WTC11 (cell line): Measurements from ENCODE around the gene ATG16L1. TPM values are rescaled to one million over a fixed set of nuclear protein-coding genes. Genes with fewer than 3 reads are reported as not detected.

Experiments used
- ATAC-seq: fragments of 200-7000 bp; cut with Tn5 transposase; 2 replicates; pipeline ENCODE4 v1.10.0; 2021; ENCODE audit warnings: mild to moderate bottlenecking, moderate library complexity
- CTCF ChIA-PET: fragments of 300-600 bp; sonication (Branson Sonifier 250); formaldehyde crosslinking; loops from one replicate; lab custom pipeline; 2021; ENCODE audit warnings: antibody characterized with exemption; lab: Charles Lee
- POLR2A ChIA-PET: fragments of 350-600 bp; sonication (Branson Sonifier 250); formaldehyde crosslinking; loops from one replicate; lab custom pipeline; 2021; ENCODE audit warnings: antibody characterized with exemption; lab: Charles Lee
- DNase-seq: peaks from one replicate; pipeline ENCODE4 v3.0.0; 2021; ENCODE audit warnings: low spot score
- H3K27ac Mint-ChIP-seq: 2 replicates; pipeline ENCODE4 v1.8.0; 2021; ENCODE audit warnings: mixed read lengths
- H3K27me3 Mint-ChIP-seq: 2 replicates; pipeline ENCODE4 v1.8.0; 2021; ENCODE audit warnings: low read depth, mild to moderate bottlenecking, moderate library complexity, mixed read lengths
- H3K36me3 Mint-ChIP-seq: 2 replicates; pipeline ENCODE4 v1.8.0; 2021; ENCODE audit warnings: mixed read lengths
- H3K4me1 Mint-ChIP-seq: 2 replicates; pipeline ENCODE4 v1.8.0; 2022; ENCODE audit warnings: mixed read lengths
- H3K4me3 Mint-ChIP-seq: 2 replicates; pipeline ENCODE4 v1.8.0; 2021; ENCODE audit warnings: mild to moderate bottlenecking, moderate library complexity, mixed read lengths
- H3K9me3 Mint-ChIP-seq: 2 replicates; pipeline ENCODE4 v1.8.0; 2021; ENCODE audit warnings: mixed read lengths
- FOXJ3 ChIP-seq: sonication (generic); formaldehyde crosslinking; IDR thresholded peaks from 2 replicates; pipeline ENCODE4 v1.9.0; 2021; ENCODE audit warnings: missing genetic modification reagents, mild to moderate bottlenecking, borderline replicate concordance
- IRF2 ChIP-seq: sonication (generic); formaldehyde crosslinking; IDR thresholded peaks from 2 replicates; pipeline ENCODE4 v1.8.0; 2022; ENCODE audit warnings: low read depth, missing genetic modification reagents, borderline replicate concordance
- JAZF1 ChIP-seq: fragments of 250-450 bp; sonication (Bioruptor Pico); IDR thresholded peaks from 2 replicates; pipeline ENCODE4 v1.9.0; 2021; ENCODE audit warnings: moderate library complexity, mild to moderate bottlenecking, inconsistent platforms
- JUN ChIP-seq: sonication (generic); formaldehyde crosslinking; IDR thresholded peaks from 2 replicates; pipeline ENCODE4 v1.8.0; 2023; ENCODE audit warnings: mild to moderate bottlenecking, missing genetic modification reagents
- MYBL2 ChIP-seq: sonication (generic); formaldehyde crosslinking; IDR thresholded peaks from 2 replicates; pipeline ENCODE4 v1.8.1; 2023; ENCODE audit warnings: mild to moderate bottlenecking, moderate library complexity, missing genetic modification reagents
- NFATC4 ChIP-seq: fragments of 250-450 bp; sonication (Bioruptor Pico); IDR thresholded peaks from 2 replicates; pipeline ENCODE4 v1.9.0; 2021; ENCODE audit warnings: mild to moderate bottlenecking
- OVOL2 ChIP-seq: fragments of 250-450 bp; sonication (Bioruptor Pico); IDR thresholded peaks from 2 replicates; pipeline ENCODE4 v1.9.0; 2021; ENCODE audit warnings: mild to moderate bottlenecking, borderline replicate concordance
- ZBTB21 ChIP-seq: sonication (generic); formaldehyde crosslinking; IDR thresholded peaks from 2 replicates; pipeline ENCODE4 v1.8.1; 2023; ENCODE audit warnings: mild to moderate bottlenecking, missing genetic modification reagents, borderline replicate concordance
- ZNF121 ChIP-seq: sonication (generic); formaldehyde crosslinking; IDR thresholded peaks from 2 replicates; pipeline ENCODE4 v1.8.0; 2023; ENCODE audit warnings: missing genetic modification reagents
- ZNF396 ChIP-seq: fragments of 250-450 bp; sonication (Bioruptor Pico); IDR thresholded peaks from 2 replicates; pipeline ENCODE4 v1.8.0; 2021; ENCODE audit warnings: mild to moderate bottlenecking, moderate library complexity, borderline replicate concordance
- ZNF416 ChIP-seq: fragments of 250-450 bp; sonication (Bioruptor Pico); IDR thresholded peaks from 2 replicates; pipeline ENCODE4 v1.9.0; 2021; ENCODE audit warnings: mild to moderate bottlenecking, inconsistent platforms
- total RNA-seq: library from RNA; stranded (reverse); gene quantifications from 3 replicates; pipeline ENCODE4 v1.2.3, GENCODE V29; 2021
- TF ChIP-seq, protein P1 (sequence below): sonication (generic); formaldehyde crosslinking; IDR thresholded peaks from 2 replicates; pipeline ENCODE4 v1.8.0; 2023; ENCODE audit warnings: missing genetic modification reagents, mild to moderate bottlenecking, borderline replicate concordance
- TF ChIP-seq, protein P2 (sequence below): fragments of 250-450 bp; sonication (Bioruptor Pico); IDR thresholded peaks from 2 replicates; pipeline ENCODE4 v1.9.0; 2021; ENCODE audit warnings: mild to moderate bottlenecking
- TF ChIP-seq, protein P3 (sequence below): sonication (generic); formaldehyde crosslinking; IDR thresholded peaks from 2 replicates; pipeline ENCODE4 v1.8.0; 2022; ENCODE audit warnings: mild to moderate bottlenecking, missing genetic modification reagents
- TF ChIP-seq, protein P4 (sequence below): fragments of 250-450 bp; sonication (Bioruptor Pico); IDR thresholded peaks from 2 replicates; pipeline ENCODE4 v1.9.0; 2021; ENCODE audit warnings: mild to moderate bottlenecking, borderline replicate concordance
- TF ChIP-seq, protein P5 (sequence below): fragments of 250-450 bp; sonication (Bioruptor Pico); IDR thresholded peaks from 2 replicates; pipeline ENCODE4 v1.8.0; 2021; ENCODE audit warnings: mild to moderate bottlenecking
- TF ChIP-seq, protein P6 (sequence below): fragments of 200-600 bp; IDR thresholded peaks from 2 replicates; pipeline ENCODE4 v1.8.0; 2022; ENCODE audit warnings: antibody characterized with exemption
- TF ChIP-seq, protein P7 (sequence below): sonication (generic); formaldehyde crosslinking; IDR thresholded peaks from 2 replicates; pipeline ENCODE4 v1.8.0; 2022; ENCODE audit warnings: mild to moderate bottlenecking, missing genetic modification reagents

Gene ATG16L1
- total RNA-seq, 1 experiment from 2014 or later: 31.8 TPM

DNA sequence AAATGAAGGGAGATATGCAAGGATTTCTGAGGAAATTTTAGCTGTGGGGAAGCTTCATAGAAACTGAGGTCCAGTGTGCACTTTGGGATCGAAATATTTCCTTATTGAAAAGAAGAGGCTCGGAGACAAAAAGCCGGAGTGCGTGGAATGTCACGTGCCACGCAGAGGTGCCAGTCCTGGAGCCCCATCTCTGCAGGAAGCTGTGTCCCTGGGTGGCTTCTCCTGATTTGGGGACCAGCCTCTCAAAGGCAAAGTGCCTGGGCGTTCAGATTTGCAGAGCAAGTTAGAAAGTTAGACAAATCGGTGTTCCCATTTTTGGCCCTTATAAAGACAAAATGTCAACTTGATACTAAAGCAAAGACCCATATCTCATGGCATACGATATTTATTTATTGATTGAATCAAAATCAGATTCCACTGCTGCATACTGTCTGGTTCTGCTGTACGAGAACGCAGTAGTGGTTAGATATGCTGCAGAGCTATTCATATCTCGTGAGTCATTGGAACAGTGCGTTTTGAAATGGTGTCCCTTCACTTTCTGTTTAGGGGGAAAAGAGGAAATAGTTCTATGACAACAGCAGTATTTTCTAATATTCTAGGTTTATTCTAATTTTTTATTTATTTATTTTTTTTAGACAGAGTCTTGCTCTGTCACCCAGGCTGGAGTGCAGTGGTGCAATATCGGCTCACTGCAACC is 9.1 kb upstream of the ATG16L1 start:
- no peak for DNase-seq
- Mint-ChIP-seq H3K27me3 (no peaks in the 10 kb centered on the region), H3K27ac (no peak overlapping the region), H3K9me3 (no peaks in the 10 kb centered on the region), H3K36me3 (no peaks in the 10 kb centered on the region), H3K4me3 (no peak overlapping the region), H3K4me1 (no peaks in the 10 kb centered on the region)
- ChIA-PET POLR2A (no interaction called here), CTCF (interaction anchor here (1.1 kb wide), 1 partner anchor 9 kb away, joined by 3 read pairs; the partner anchor contains the start of gene ATG16L1)
- no peak for TF ChIP-seq OVOL2 (CRISPR knock-in tag)
- TF ChIP-seq, protein P1, sequence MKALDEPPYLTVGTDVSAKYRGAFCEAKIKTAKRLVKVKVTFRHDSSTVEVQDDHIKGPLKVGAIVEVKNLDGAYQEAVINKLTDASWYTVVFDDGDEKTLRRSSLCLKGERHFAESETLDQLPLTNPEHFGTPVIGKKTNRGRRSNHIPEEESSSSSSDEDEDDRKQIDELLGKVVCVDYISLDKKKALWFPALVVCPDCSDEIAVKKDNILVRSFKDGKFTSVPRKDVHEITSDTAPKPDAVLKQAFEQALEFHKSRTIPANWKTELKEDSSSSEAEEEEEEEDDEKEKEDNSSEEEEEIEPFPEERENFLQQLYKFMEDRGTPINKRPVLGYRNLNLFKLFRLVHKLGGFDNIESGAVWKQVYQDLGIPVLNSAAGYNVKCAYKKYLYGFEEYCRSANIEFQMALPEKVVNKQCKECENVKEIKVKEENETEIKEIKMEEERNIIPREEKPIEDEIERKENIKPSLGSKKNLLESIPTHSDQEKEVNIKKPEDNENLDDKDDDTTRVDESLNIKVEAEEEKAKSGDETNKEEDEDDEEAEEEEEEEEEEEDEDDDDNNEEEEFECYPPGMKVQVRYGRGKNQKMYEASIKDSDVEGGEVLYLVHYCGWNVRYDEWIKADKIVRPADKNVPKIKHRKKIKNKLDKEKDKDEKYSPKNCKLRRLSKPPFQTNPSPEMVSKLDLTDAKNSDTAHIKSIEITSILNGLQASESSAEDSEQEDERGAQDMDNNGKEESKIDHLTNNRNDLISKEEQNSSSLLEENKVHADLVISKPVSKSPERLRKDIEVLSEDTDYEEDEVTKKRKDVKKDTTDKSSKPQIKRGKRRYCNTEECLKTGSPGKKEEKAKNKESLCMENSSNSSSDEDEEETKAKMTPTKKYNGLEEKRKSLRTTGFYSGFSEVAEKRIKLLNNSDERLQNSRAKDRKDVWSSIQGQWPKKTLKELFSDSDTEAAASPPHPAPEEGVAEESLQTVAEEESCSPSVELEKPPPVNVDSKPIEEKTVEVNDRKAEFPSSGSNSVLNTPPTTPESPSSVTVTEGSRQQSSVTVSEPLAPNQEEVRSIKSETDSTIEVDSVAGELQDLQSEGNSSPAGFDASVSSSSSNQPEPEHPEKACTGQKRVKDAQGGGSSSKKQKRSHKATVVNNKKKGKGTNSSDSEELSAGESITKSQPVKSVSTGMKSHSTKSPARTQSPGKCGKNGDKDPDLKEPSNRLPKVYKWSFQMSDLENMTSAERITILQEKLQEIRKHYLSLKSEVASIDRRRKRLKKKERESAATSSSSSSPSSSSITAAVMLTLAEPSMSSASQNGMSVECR: no peak
- TF ChIP-seq, protein P2, sequence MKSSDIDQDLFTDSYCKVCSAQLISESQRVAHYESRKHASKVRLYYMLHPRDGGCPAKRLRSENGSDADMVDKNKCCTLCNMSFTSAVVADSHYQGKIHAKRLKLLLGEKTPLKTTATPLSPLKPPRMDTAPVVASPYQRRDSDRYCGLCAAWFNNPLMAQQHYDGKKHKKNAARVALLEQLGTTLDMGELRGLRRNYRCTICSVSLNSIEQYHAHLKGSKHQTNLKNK (CRISPR knock-in tag): no peak
- no peak for TF ChIP-seq ZNF121 (CRISPR knock-in tag)
- no peak for TF ChIP-seq JAZF1
- no peak for TF ChIP-seq JUN
- no peak for TF ChIP-seq IRF2
- TF ChIP-seq, protein P3, sequence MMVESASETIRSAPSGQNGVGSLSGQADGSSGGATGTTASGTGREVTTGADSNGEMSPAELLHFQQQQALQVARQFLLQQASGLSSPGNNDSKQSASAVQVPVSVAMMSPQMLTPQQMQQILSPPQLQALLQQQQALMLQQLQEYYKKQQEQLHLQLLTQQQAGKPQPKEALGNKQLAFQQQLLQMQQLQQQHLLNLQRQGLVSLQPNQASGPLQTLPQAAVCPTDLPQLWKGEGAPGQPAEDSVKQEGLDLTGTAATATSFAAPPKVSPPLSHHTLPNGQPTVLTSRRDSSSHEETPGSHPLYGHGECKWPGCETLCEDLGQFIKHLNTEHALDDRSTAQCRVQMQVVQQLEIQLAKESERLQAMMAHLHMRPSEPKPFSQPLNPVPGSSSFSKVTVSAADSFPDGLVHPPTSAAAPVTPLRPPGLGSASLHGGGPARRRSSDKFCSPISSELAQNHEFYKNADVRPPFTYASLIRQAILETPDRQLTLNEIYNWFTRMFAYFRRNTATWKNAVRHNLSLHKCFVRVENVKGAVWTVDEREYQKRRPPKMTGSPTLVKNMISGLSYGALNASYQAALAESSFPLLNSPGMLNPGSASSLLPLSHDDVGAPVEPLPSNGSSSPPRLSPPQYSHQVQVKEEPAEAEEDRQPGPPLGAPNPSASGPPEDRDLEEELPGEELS: no peak
- no peak for TF ChIP-seq MYBL2 (CRISPR knock-in tag)
- TF ChIP-seq, protein P4, sequence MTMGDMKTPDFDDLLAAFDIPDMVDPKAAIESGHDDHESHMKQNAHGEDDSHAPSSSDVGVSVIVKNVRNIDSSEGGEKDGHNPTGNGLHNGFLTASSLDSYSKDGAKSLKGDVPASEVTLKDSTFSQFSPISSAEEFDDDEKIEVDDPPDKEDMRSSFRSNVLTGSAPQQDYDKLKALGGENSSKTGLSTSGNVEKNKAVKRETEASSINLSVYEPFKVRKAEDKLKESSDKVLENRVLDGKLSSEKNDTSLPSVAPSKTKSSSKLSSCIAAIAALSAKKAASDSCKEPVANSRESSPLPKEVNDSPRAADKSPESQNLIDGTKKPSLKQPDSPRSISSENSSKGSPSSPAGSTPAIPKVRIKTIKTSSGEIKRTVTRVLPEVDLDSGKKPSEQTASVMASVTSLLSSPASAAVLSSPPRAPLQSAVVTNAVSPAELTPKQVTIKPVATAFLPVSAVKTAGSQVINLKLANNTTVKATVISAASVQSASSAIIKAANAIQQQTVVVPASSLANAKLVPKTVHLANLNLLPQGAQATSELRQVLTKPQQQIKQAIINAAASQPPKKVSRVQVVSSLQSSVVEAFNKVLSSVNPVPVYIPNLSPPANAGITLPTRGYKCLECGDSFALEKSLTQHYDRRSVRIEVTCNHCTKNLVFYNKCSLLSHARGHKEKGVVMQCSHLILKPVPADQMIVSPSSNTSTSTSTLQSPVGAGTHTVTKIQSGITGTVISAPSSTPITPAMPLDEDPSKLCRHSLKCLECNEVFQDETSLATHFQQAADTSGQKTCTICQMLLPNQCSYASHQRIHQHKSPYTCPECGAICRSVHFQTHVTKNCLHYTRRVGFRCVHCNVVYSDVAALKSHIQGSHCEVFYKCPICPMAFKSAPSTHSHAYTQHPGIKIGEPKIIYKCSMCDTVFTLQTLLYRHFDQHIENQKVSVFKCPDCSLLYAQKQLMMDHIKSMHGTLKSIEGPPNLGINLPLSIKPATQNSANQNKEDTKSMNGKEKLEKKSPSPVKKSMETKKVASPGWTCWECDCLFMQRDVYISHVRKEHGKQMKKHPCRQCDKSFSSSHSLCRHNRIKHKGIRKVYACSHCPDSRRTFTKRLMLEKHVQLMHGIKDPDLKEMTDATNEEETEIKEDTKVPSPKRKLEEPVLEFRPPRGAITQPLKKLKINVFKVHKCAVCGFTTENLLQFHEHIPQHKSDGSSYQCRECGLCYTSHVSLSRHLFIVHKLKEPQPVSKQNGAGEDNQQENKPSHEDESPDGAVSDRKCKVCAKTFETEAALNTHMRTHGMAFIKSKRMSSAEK: no peak
- TF ChIP-seq ZNF396 (CRISPR knock-in tag): no peak
- TF ChIP-seq, protein P5, sequence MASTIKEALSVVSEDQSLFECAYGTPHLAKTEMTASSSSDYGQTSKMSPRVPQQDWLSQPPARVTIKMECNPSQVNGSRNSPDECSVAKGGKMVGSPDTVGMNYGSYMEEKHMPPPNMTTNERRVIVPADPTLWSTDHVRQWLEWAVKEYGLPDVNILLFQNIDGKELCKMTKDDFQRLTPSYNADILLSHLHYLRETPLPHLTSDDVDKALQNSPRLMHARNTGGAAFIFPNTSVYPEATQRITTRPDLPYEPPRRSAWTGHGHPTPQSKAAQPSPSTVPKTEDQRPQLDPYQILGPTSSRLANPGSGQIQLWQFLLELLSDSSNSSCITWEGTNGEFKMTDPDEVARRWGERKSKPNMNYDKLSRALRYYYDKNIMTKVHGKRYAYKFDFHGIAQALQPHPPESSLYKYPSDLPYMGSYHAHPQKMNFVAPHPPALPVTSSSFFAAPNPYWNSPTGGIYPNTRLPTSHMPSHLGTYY (CRISPR knock-in tag): no peak
- TF ChIP-seq FOXJ3 (CRISPR knock-in tag): no peak
- TF ChIP-seq, protein P6, sequence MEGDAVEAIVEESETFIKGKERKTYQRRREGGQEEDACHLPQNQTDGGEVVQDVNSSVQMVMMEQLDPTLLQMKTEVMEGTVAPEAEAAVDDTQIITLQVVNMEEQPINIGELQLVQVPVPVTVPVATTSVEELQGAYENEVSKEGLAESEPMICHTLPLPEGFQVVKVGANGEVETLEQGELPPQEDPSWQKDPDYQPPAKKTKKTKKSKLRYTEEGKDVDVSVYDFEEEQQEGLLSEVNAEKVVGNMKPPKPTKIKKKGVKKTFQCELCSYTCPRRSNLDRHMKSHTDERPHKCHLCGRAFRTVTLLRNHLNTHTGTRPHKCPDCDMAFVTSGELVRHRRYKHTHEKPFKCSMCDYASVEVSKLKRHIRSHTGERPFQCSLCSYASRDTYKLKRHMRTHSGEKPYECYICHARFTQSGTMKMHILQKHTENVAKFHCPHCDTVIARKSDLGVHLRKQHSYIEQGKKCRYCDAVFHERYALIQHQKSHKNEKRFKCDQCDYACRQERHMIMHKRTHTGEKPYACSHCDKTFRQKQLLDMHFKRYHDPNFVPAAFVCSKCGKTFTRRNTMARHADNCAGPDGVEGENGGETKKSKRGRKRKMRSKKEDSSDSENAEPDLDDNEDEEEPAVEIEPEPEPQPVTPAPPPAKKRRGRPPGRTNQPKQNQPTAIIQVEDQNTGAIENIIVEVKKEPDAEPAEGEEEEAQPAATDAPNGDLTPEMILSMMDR: no peak
- TF ChIP-seq ZNF416 (CRISPR knock-in tag): no peak
- no peak for TF ChIP-seq ZBTB21 (CRISPR knock-in tag)
- TF ChIP-seq, protein P7, sequence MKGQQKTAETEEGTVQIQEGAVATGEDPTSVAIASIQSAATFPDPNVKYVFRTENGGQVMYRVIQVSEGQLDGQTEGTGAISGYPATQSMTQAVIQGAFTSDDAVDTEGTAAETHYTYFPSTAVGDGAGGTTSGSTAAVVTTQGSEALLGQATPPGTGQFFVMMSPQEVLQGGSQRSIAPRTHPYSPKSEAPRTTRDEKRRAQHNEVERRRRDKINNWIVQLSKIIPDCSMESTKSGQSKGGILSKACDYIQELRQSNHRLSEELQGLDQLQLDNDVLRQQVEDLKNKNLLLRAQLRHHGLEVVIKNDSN (CRISPR knock-in tag): no peak
- no peak for TF ChIP-seq NFATC4 (CRISPR knock-in tag)
- ATAC-seq: no peak
